PC-9 (cell line): Measurements from ENCODE around the gene AMPD1. TPM values are rescaled to one million over a fixed set of nuclear protein-coding genes. Genes with fewer than 3 reads are reported as not detected.

Experiments used
- Bru-seq: library from RNA; stranded (reverse); fragments of 400-500 nt; gene quantifications from one replicate; lab custom pipeline; 2021; lab: Mats Ljungman, UMichigan
- BruChase-seq, 2 experiments: library from RNA; stranded (reverse); fragments of 400-500 nt; gene quantifications; one replicate each; lab custom pipeline; 2021; lab: Mats Ljungman, UMichigan
- BruUV-seq: library from RNA; stranded (reverse); fragments of 400-500 nt; replicated peaks from 2 replicates; lab custom pipeline; 2021; lab: Mats Ljungman, UMichigan
- CTCF ChIA-PET: fragments of 300-600 bp; sonication (Branson Sonifier 250); formaldehyde crosslinking; loops from one replicate; lab custom pipeline; 2022; ENCODE audit warnings: antibody characterized with exemption; lab: Charles Lee
- POLR2A ChIA-PET: fragments of 300-600 bp; sonication (Branson Sonifier 250); formaldehyde crosslinking; loops from one replicate; lab custom pipeline; 2022; ENCODE audit warnings: antibody characterized with exemption; ENCODE audit not compliant: unreplicated experiment; lab: Charles Lee
- DNase-seq, 2 experiments: peaks; one replicate each; pipeline versions ENCODE4 v3.0.0 to v3.0.0-alpha.2; 2015 to 2022; ENCODE audit warnings: mixed read lengths in 1 of 2
- H2AFZ ChIP-seq: fragments of 200-600 bp; sonication (generic); 2 replicates; pipeline ENCODE4 v1.8.1; 2017; ENCODE audit warnings: antibody characterized with exemption
- H3F3A ChIP-seq: fragments of 200-600 bp; sonication (generic); 2 replicates; pipeline ENCODE4 v1.8.1; 2017; ENCODE audit warnings: antibody characterized with exemption, mild to moderate bottlenecking, low read depth; ENCODE audit not compliant: insufficient read depth
- H3K27ac ChIP-seq: fragments of 200-600 bp; sonication (generic); 2 replicates; pipeline ENCODE4 v1.6.1; 2016; ENCODE audit warnings: mixed run types
- H3K27me3 ChIP-seq: fragments of 200-600 bp; sonication (generic); 2 replicates; pipeline ENCODE4 v1.6.1; 2016; ENCODE audit warnings: low read depth, mixed run types; ENCODE audit not compliant: insufficient read depth
- H3K36me3 ChIP-seq: fragments of 200-600 bp; sonication (generic); 2 replicates; pipeline ENCODE4 v1.6.1; 2016; ENCODE audit warnings: low read depth, mixed run types
- H3K4me1 ChIP-seq: fragments of 200-600 bp; sonication (generic); replicated peaks from 2 replicates; pipeline ENCODE4 v1.6.1; 2016; ENCODE audit warnings: mixed run types; ENCODE audit not compliant: insufficient read depth
- H3K4me2 ChIP-seq: fragments of 200-600 bp; sonication (generic); 2 replicates; pipeline ENCODE4 v1.6.1; 2017; ENCODE audit warnings: mixed run types
- H3K4me3 ChIP-seq: fragments of 200-600 bp; sonication (generic); 2 replicates; pipeline ENCODE4 v1.6.1; 2016; ENCODE audit warnings: mixed run types
- H3K79me2 ChIP-seq: fragments of 200-600 bp; sonication (generic); 2 replicates; pipeline ENCODE4 v1.6.1; 2017; ENCODE audit warnings: low read depth, mixed run types
- H3K9me2 ChIP-seq: fragments of 200-600 bp; sonication (generic); 2 replicates; pipeline ENCODE4 v1.8.1; 2017; ENCODE audit warnings: mild to moderate bottlenecking; ENCODE audit not compliant: insufficient read depth
- H3K9me3 ChIP-seq: fragments of 200-600 bp; sonication (generic); 2 replicates; pipeline ENCODE4 v1.8.1; 2016; ENCODE audit warnings: low read depth; ENCODE audit not compliant: insufficient read depth
- H4K20me1 ChIP-seq: fragments of 200-600 bp; sonication (generic); 2 replicates; pipeline ENCODE4 v1.8.1; 2017; ENCODE audit not compliant: insufficient read depth
- EZH2 ChIP-seq: fragments of 200-600 bp; sonication (generic); IDR thresholded peaks from 2 replicates; pipeline ENCODE4 v1.8.0; 2017; ENCODE audit warnings: antibody characterized with exemption, low read depth
- intact Hi-C: fragments of 100-400 bp; cut with micrococcal nuclease; formaldehyde crosslinking; loops from one replicate; pipeline ENCODE4 v1.10.0; 2022; ENCODE audit not compliant: unreplicated experiment
- long read RNA-seq: library from polyadenylated mRNA; stranded (forward); transcript quantifications from one replicate; pipeline ENCODE4 v2.0.0, GENCODE V29; 2022
- total RNA-seq: library from RNA; stranded (reverse); gene quantifications from 2 replicates; pipeline ENCODE4 v1.2.3, GENCODE V29; 2021
- TF ChIP-seq, protein P1 (sequence below): fragments of 200-600 bp; sonication (generic); conservative IDR thresholded peaks from 2 replicates; pipeline ENCODE4 v1.6.1; 2017; ENCODE audit warnings: mixed run types, antibody characterized with exemption, mild to moderate bottlenecking, moderate library complexity

AMPD1 gene
- not detected in 2 replicates for total RNA-seq
- percentile 14 among the genes with signal in this experiment for Bru-seq, nascent RNA
- percentile 16 among the genes with signal in this experiment for BruChase-seq, experiment 1, labeled RNA remaining after a 2-hour chase
- BruChase-seq, experiment 2, labeled RNA remaining after a 6-hour chase, result percentile 18 among the genes with signal in this experiment
- long read RNA-seq, result 0 reads

- Histone ChIP-seq H3K9me3 (no peaks in the 10 kb centered on the region), H3K9me2 (no peaks in the 10 kb centered on the region), H3K79me2 (no peaks in the 10 kb centered on the region), H3K4me1 (no peaks in the 10 kb centered on the region), H2AFZ (no peak within 1 kb of the TSS), H4K20me1 (no peaks in the 10 kb centered on the region), H3K36me3 (no peaks in the 10 kb centered on the region), H3K27me3 (no peaks in the 10 kb centered on the region), H3K27ac (no peak within 1 kb of the TSS), H3F3A (no peaks in the 10 kb centered on the region), H3K4me2 (no peak within 1 kb of the TSS), H3K4me3 (no peak within 1 kb of the TSS)
- TF ChIP-seq EZH2, result no peak
- TF ChIP-seq, protein P1, sequence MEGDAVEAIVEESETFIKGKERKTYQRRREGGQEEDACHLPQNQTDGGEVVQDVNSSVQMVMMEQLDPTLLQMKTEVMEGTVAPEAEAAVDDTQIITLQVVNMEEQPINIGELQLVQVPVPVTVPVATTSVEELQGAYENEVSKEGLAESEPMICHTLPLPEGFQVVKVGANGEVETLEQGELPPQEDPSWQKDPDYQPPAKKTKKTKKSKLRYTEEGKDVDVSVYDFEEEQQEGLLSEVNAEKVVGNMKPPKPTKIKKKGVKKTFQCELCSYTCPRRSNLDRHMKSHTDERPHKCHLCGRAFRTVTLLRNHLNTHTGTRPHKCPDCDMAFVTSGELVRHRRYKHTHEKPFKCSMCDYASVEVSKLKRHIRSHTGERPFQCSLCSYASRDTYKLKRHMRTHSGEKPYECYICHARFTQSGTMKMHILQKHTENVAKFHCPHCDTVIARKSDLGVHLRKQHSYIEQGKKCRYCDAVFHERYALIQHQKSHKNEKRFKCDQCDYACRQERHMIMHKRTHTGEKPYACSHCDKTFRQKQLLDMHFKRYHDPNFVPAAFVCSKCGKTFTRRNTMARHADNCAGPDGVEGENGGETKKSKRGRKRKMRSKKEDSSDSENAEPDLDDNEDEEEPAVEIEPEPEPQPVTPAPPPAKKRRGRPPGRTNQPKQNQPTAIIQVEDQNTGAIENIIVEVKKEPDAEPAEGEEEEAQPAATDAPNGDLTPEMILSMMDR, result no peak
- CTCF ChIA-PET, result no interaction called here
- POLR2A ChIA-PET, result interaction anchor here (0.6 to 0.7 kb wide), 2 partner anchors 1282 to 1675 kb away, joined by 3 to 6 read pairs; no protein-coding TSS in a partner anchor
- DNase-seq, result no peak
- BruUV-seq, result no TSS peak
- intact Hi-C loops, result no loop called here
These were observed at the start of gene AMPD1 for GRCh38 chr1:114695430-114696058. Gene AMPD1, minus strand, starts transcription at chr1:114695546. Its CDS starts 75 bp downstream, at chr1:114695471.

- no peak overlapping the region for H2AFZ ChIP-seq
- H3K27me3 ChIP-seq, result no peaks in the 10 kb centered on the region
These were observed 46.8 kb upstream of the AMPD1 start for GRCh38 chr1:114741963-114742746.

GRCh38 chr1:114740331-114740730 is 45.0 kb upstream of the AMPD1 start:
- DNase-seq, result no peak
- H3K4me1 ChIP-seq, result no peaks in the 10 kb centered on the region
- peaks cover 86% of the 10 kb centered on the region for H3K36me3 ChIP-seq
- peaks cover 95% of the 10 kb centered on the region for H3K79me2 ChIP-seq
- peaks cover 19% of the 10 kb centered on the region; the same call in 1 of the 2 replicates for H3F3A ChIP-seq
- H3K9me2 ChIP-seq, result no peaks in the 10 kb centered on the region
- POLR2A ChIA-PET, result no interaction called here
- BruUV-seq, result no TSS peak
- no peak overlapping the region for H2AFZ ChIP-seq
- no peak for TF ChIP-seq EZH2
- TF ChIP-seq, protein P1, result no peak
- peaks cover 99% of the 10 kb centered on the region for H4K20me1 ChIP-seq
- no peak overlapping the region for H3K4me2 ChIP-seq
- H3K27ac ChIP-seq, result no peak overlapping the region
- no peaks in the 10 kb centered on the region for H3K27me3 ChIP-seq
- CTCF ChIA-PET, result no interaction called here
- no peak overlapping the region for H3K4me3 ChIP-seq
- no peaks in the 10 kb centered on the region for H3K9me3 ChIP-seq
- intact Hi-C loops, result no loop called here

More at GRCh38 chr1:114741963-114742746, 46.8 kb upstream of the AMPD1 start:
- TF ChIP-seq EZH2, result no peak
- TF ChIP-seq, protein P1, result no peak
- Histone ChIP-seq H3K27ac (no peak overlapping the region), H3K9me2 (no peaks in the 10 kb centered on the region), H3K4me2 (no peak overlapping the region), H4K20me1 (peaks cover 100% of the 10 kb centered on the region), H3K79me2 (peaks cover 98% of the 10 kb centered on the region), H3F3A (peaks cover 19% of the 10 kb centered on the region; the same call in 1 of the 2 replicates), H3K9me3 (no peaks in the 10 kb centered on the region), H3K4me3 (no peak overlapping the region), H3K36me3 (peaks cover 86% of the 10 kb centered on the region), H3K4me1 (no peaks in the 10 kb centered on the region)
- no peak for DNase-seq
- POLR2A ChIA-PET, result interaction anchor here (0.6 kb wide), 1 partner anchor 321 kb away, joined by 3 read pairs; no protein-coding TSS in a partner anchor
- intact Hi-C loops, result no loop called here
- CTCF ChIA-PET, result no interaction called here
- BruUV-seq, result no TSS peak
